ENCODE data around the gene EFNA5. TPM values are rescaled to one million over a fixed set of nuclear protein-coding genes. Genes with fewer than 3 reads are reported as not detected.

Gene EFNA5
- total and polyA plus RNA-seq, 10 of the 15 experiments (the other 5 are each of a cell fraction or from before 2014, with no cell fraction given) = 0.19 to 12.6 (median 3.9) TPM

- TF ChIP-seq ZNF24 (IDR thresholded peaks at IDR 0.05) (no peak), CREB1 (IDR thresholded peaks at IDR 0.05; ENCODE audit: low read depth) (no peak), WRNIP1 (IDR thresholded peaks at IDR 0.05; ENCODE audit: borderline replicate concordance, low read depth, low read length) (no peak), ZNF592 (IDR thresholded peaks at IDR 0.05) (no peak)
- Histone ChIP-seq H3K4me1 (ENCODE audit: control insufficient read depth, insufficient read depth, low read length) (no peaks in the 10 kb centered on the region), H3K9me3 (replicated peaks; ENCODE audit: control insufficient read depth, insufficient read depth, low read length) (peaks cover under 1% of the 10 kb centered on the region; the same call in 2 of the 3 replicates), H3K9ac (ENCODE audit: control insufficient read depth, insufficient read depth, low read length) (no peak overlapping the region), H3K79me2 (ENCODE audit: control insufficient read depth, insufficient read depth, low read length) (peaks cover 13% of the 10 kb centered on the region), H4K20me1 (ENCODE audit: control insufficient read depth, insufficient read depth) (no peaks in the 10 kb centered on the region), H3K27me3 (replicated peaks in 1 of 2; ENCODE audit: control insufficient read depth in 2 of 2, insufficient read depth in 2 of 2, low read length in 1 of 2) (no peaks in the 10 kb centered on the region), H2AFZ (ENCODE audit: control insufficient read depth, low read depth, low read length) (no peak overlapping the region), H3K4me3 (no peak overlapping the region), H3K27ac (ENCODE audit: control insufficient read depth, insufficient read depth) (no peak overlapping the region), H3K4me2 (ENCODE audit: control insufficient read depth, insufficient read depth) (no peak overlapping the region), H3K36me3 (ENCODE audit: control insufficient read depth in 2 of 2, insufficient read depth in 2 of 2, low read length in 1 of 2) (no peaks in the 10 kb centered on the region)
- SMC1A ChIA-PET (ENCODE audit: uncharacterized antibody, unreplicated experiment) = interaction anchor here (0.9 to 4.5 kb wide), 8 partner anchors 8 to 46 kb away, joined by 3 to 27 read pairs (median 4); no protein-coding TSS in a partner anchor
- intact Hi-C loops (cut with micrococcal nuclease; ENCODE audit: unreplicated experiment) (no loop called here), in situ Hi-C loops (cut with MboI) (no loop called here)
- WGBS (ENCODE audit: insufficient coverage, insufficient replicate concordance, low lambda C conversion rate, missing lambda C conversion rate) = 11% methylated on average over 4 of the region's 4 CpGs
- BruUV-seq (replicated peaks) = no TSS peak
- POLR2A ChIA-PET = interaction anchor here (1.3 to 1.5 kb wide), 2 partner anchors 14 to 44 kb away, joined by 3 read pairs; no protein-coding TSS in a partner anchor
- ATAC-seq (no peak), FAIRE-seq (no peak), DNase-seq (ENCODE audit: low read depth, low spot score) (no peak)
- RAD21 ChIA-PET (ENCODE audit: unreplicated experiment) = interaction anchor here (1.1 kb wide), 1 partner anchor 23 kb away, joined by 3 read pairs; no protein-coding TSS in a partner anchor
- CTCF ChIA-PET = interaction anchor here (2.2 kb wide), 1 partner anchor 11 kb away, joined by 10 read pairs; no protein-coding TSS in a partner anchor
Measured at GRCh38 chr5:107616213-107616612, 54.5 kb downstream of the EFNA5 start.
